K562 treated with DMSO at 1 percent for 24 hours (cell line): Measurements from ENCODE around the gene CDKN1B. TPM values are rescaled to one million over a fixed set of nuclear protein-coding genes. Genes with fewer than 3 reads are reported as not detected.

Experiments
- total RNA-seq: library from RNA; unstranded; fragments of 300-600 nt; gene quantifications from 2 replicates; pipeline ENCODE4 v1.2.3, GENCODE V29; 2022; ENCODE audit warnings: low read depth; ENCODE audit not compliant: insufficient read depth

Gene CDKN1B
- 30.8 and 33.4 TPM in 2 replicates for total RNA-seq

GRCh38 chr12:12716793-12717585 lies at the start of gene CDKN1B:
Gene CDKN1B (plus strand): TSS chr12:12717368. CDS start chr12:12717840, 472 bp downstream.

Other genes starting within 250 kb of the CDKN1B start
- 4.5 and 6.7 TPM in 2 replicates for gene DUSP16, start 154.5 kb upstream of the CDKN1B start, total RNA-seq
- gene CREBL2, start 105.5 kb upstream of the CDKN1B start, total RNA-seq = 7.1 and 9.4 TPM in 2 replicates
- gene GPR19, start 21.2 kb upstream of the CDKN1B start, total RNA-seq = 1.6 and 1.7 TPM in 2 replicates
- gene APOLD1, start 68.3 kb downstream of the CDKN1B start, total RNA-seq = 1.1 and 1.4 TPM in 2 replicates
- 15.6 and 17.9 TPM in 2 replicates for gene DDX47, start 96.0 kb downstream of the CDKN1B start, total RNA-seq
- gene GPRC5A, start 174.2 kb downstream of the CDKN1B start, total RNA-seq = not detected in 2 replicates
- not detected in 2 replicates for gene GPRC5D, start 234.8 kb downstream of the CDKN1B start, total RNA-seq